CD1c-positive myeloid dendritic cell (primary cell): ENCODE data around the gene ZNF429.
"Not testable (repeated sequence)": the region's sequence is repeated elsewhere in the genome, so short reads cannot be mapped to it uniquely, and the experiment has no call there.

ENCODE experiments used
- DNase-seq: peaks from one replicate; pipeline ENCODE4 v3.0.0-alpha.2; 2016; ENCODE audit errors: extremely low spot score

The ZNF429 gene

DNA sequence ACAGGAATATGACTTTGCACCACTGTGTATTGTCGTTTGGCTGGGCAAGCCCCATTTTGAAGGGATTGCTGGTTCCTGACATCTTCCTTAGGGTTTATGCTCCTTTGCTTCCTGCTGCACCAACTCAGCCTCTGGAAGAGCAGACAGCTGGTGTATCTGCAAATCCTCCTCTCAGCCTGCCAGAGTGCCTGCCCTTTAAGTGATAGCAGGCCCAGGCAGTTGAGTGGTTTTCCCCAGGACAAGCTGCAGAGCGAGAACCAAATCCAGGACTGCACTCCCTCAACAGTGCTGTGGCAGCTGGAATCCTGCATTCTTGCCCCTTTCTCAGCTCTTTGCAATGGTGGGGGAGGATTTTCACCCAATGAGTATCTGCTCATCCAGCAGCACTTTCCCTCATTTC lies 85.5 kb downstream of the ZNF429 start:
- no peak for DNase-seq

GRCh38 chr19:21593008-21593481 lies 87.6 kb downstream of the ZNF429 start:
- no peak for DNase-seq

GRCh38 chr19:21593502-21593901 lies 88.1 kb downstream of the ZNF429 start:
- no peak for DNase-seq

DNA sequence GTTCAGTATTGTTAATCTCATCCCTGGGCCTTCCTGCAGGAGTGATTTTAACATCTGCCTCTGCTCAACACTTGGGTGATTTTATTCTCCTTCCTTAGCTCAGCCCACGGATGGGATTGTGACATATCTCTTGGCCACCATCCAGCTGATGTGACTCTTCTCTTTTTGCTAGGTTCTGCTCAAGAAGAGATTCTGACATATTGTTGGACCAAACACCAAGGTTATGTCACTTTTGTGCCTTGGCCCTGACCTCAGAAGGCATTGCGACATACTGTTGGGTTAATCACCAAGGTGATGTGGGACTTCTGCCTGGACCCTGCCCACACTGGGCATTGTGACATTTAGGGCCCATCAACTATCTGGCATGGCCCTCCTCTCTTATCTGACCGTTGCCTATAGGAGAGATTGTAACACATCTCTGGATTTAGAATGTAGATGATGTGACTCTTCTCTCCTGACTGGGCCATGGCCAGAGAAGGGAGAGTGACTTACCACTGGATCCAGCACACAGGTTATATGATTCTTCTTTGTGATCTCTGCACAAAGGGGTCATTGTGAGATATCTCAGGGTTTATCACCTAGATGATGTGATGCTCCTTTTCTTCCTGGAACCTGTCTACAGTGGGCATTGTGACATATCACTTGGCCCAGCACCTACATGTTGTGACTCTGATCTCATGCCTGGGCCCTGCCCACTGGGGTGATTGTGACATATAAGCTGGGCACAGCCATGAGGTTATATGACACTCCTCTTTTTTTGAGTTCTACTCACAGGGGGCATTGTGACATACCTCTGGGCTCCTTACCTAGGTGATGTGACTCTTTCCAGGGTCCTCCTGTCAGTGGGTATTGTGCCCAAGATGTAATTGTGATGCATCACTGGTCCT lies 88.8 kb downstream of the ZNF429 start:
- DNase-seq = peak; percentile 95

GRCh38 chr19:21595185-21595584 lies 89.8 kb downstream of the ZNF429 start:
- DNase-seq = no peak

DNA sequence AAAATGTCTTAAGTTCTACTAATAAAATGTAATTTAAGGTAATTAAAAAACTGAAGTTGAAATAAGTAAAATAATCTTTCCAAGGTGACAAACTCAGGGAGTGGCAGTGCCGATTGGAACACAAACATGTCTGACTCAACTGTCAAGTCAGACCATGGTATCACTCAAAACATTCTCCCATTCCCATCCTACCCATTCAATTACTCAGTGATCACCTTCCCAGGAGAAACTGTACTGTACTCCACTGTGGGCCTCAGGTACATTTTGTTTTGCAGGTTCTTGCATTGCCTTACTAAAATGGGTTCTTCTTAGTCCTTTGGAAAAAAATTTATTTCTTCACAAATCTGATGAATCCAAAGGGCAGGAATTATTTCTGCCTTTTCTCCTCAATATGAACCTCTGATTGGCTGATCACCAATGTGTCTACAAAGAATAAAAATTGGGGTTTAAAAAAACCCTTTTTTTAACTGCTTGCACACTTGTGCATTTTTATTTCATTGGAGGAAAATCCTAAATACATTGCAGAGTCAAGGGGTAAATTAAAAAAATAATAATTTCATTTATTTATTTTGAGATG lies 96.8 kb downstream of the ZNF429 start:
- no peak for DNase-seq

DNA sequence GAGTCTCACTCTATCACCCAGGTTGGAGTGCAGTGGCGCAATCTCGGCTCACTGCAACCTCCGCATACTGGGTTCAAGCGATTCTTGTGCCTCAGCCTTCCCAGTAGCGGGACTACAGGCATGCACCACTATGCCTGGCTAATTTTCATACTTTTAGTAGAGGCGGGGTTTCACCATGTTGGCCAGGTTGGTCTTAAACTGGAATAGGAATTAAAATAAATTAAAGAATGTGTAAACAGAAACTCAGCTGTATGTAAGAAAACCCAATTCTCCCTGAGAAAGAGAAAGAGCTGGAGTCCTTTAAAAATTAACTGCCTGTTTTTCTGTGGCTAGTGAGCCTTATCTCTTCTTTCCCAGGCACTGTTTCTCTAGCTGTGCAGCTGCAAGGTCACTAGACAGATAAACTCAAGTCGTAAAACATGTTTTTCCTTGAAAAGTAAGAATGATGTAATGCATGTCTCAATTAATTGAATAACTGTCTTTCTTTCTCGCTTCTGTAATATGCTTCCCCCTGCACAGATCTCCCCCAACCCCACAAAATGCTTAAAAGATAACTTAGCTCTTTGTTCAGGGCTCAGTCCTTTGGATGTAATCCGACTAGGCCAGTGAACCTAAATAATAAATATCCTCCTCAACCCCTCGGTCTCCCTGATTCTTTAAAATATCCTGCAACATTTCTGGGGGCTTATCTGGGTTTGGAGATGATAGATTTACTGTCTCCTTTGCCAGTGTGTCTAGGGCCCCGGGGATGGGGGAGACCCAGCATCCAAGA lies 97.4 kb downstream of the ZNF429 start:
- not testable (repeated sequence) for DNase-seq

GRCh38 chr19:21603431-21604231 lies 98.2 kb downstream of the ZNF429 start:
- DNase-seq = no peak

DNA sequence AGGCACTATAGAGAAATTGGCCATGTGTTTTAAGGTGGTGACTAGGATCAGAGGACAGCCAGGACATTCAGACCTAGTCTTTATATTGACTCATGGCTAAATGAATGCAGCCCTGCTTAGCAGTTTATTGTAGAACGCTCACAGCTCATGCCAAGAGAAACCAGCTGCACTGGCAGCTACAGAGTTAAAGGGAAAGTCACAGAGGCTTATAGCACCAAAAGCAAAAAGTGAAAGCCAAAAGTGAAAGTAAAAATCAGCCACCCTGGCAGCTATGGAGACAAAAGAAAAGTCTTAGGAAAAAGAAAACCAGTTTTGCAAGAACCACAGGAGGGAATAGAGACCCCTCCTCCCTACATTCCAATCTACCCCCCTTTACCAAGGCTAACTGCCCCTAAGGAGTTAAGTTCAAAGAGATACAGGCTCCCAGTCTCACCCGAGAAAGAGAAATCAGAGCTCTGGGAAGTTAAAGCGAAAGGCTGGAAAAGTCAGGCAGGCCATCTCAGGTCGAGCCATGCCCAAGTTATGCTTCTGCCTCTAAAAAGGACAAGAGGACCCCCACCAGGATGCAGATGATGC lies 99.0 kb downstream of the ZNF429 start:
- peak; percentile 15 for DNase-seq
